GM12892 (cell line): ENCODE data around the gene EIF3L.

Source experiments
- POLR2A ChIP-seq: IDR thresholded peaks from 2 replicates; pipeline ENCODE4 v1.6.1; 2011; ENCODE audit warnings: low read depth, low read length, control low read depth
- POLR2AphosphoS5 ChIP-seq: IDR thresholded peaks from 2 replicates; pipeline ENCODE4 v1.6.1; 2011; ENCODE audit warnings: low read depth, low read length, control low read depth

GRCh38 chr22:37817705-37818408, 31.4 kb upstream of the EIF3L start:
- TF ChIP-seq POLR2A (no peak), POLR2AphosphoS5 (no peak)
